Endothelial cell of hepatic sinusoid (primary cell): ENCODE measurements around the gene GPR34.
"Not testable (repeated sequence)": the region's sequence is repeated elsewhere in the genome, so short reads cannot be mapped to it uniquely, and the experiment has no call there.

Experiments
- in situ Hi-C: cut with HindIII; loops from 2 replicates; pipeline ENCODE4 v1.10.0; 2017; ENCODE audit warnings: low sequenced_read_pairs

The GPR34 gene

DNA sequence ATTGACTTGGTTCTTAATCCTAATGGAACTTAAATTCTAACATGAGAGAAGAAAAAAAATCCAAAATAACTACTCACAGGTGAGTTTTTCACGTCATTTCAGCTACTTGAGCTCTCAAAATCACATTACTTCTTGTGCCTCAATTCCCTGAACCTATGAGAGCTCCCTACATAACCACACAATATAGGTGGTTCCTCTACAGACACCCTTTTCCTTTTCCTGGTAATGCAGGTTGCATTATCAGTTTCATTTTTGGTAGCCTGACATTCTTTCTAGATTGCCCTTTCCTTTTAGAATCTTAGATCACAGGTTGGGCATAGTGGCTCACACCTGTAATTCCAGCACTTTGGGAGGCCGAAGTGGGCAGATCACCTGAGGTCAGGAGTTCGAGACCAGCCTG, 4.3 kb downstream of the GPR34 start:
- in situ Hi-C loops = no loop called here

DNA sequence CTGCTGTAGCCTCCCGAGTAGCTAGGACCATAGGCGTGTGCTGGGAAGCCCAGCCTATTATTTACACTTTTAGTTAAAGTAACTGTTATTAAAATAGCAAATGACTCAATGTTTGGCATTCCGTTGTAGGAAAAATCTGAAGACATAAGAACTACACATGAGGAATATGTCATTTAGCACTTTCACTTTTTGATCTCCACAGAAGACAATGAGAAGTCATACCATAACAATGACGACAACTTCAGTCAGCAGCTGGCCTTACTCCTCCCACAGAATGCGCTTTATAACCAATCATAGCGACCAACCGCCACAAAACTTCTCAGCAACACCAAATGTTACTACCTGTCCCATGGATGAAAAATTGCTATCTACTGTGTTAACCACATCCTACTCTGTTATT, 6.7 kb downstream of the GPR34 start:
- in situ Hi-C loops = no loop called here

DNA sequence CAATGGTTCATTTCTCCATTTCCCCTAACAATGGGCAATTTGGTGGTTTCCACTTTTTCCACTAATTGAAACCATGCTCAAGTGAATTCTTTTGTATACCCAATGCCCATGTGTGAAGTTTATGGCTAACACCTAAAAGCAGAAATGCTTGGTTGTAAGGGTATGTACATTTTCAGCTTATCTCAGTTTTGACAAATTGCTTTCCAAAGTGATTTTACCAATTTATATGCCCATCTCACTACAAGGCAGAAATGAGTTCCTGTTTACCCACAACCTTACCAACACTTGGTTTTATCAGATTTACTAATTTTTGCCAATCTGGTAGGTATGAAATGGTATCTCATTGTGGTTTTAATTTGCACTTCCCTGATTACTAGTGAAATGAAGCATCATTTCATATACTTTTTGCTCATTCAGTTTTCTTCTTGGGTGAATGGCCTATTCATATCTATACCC, 14.8 kb downstream of the GPR34 start:
- in situ Hi-C loops = no loop called here

DNA sequence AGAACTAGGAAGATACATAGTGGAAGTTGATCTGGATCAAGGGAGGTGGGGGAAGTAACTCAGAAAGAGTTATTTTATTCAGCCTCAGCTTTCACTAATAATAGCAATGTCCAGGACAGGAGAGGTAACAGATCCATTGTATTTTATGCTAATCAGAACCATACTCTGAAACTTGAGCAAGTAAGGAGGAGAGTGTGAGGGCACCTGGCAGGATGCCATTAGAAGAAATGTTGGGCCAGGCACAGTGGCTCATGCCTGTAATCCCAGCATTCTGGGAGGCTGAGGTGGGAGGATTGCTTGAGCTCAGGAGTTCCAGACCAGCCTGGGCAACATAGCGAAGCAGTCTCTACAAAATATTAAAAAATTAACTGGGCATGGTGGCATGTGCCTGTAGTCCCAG, 16.3 kb downstream of the GPR34 start:
- in situ Hi-C loops = no loop called here

DNA sequence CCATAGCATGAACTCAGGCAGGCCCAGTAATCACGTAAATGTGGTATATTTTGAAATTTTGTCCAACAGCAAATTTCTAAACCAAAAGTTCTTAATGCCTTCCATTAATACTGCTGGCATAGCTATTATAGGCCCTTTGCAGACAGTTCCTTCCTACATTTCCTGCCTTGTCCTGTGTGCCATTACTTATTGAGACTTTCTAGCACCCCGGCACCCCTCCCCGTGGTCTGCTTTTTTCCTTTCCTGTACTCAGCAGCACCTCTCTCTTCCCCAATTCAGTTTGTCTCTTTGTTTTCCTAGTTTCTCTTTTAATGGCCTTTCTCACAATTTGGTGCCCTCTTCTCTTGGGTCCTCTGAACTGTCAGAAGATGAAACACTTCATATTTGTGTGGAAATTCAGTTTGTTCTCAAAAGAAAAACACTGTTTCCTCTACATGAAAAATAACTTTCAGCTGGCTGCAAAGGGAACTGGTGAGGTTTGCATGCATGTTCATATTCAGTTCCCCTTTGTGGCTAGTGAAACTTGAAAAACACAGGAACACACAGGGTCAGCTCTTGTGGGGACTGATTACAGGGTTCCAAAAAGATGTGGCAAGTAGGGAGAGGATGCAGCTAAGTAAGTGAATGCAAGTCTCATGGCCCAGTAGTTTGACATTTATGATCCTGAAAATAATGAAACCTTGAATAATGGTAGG, 17.1 kb downstream of the GPR34 start:
- in situ Hi-C loops = no loop called here

DNA sequence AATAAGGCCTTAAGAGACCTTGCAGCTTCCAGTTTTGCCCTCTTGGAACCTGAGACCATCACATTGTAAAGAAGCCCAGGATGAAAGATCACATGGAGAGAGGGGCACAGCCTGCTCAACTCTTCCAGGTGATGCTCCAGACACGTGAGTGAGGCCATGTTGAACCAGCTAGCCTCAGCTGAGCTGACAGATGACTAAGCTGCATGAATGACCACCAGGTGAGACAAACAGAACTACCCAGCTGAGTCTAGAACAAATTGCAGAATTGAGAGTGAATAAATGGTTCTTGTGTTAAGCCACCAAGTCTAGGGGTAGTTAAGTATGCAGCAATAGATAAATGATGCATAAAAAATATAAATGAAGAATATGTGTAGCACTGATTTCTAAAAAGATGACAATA, 18.4 kb downstream of the GPR34 start:
- in situ Hi-C loops = no loop called here

DNA sequence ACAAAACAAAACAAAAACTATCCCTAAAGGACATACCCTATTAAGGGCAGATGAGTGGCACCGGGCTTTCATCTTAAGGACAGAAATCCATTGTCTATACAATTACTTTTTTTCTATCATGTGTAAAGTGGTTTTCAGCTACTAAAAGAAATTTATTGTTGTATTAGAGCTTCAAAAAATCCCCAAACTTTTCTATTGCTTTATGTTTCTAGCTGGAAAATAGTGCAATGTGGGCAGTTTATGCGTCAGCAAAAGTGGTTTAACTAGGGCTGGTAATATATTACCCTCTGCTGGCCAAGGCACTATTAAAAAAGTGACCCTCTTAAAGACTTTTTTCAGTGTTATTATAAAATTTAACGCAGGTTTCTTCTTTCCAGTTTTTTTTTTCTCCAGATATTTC, 19.7 kb downstream of the GPR34 start:
- in situ Hi-C loops = no loop called here

DNA sequence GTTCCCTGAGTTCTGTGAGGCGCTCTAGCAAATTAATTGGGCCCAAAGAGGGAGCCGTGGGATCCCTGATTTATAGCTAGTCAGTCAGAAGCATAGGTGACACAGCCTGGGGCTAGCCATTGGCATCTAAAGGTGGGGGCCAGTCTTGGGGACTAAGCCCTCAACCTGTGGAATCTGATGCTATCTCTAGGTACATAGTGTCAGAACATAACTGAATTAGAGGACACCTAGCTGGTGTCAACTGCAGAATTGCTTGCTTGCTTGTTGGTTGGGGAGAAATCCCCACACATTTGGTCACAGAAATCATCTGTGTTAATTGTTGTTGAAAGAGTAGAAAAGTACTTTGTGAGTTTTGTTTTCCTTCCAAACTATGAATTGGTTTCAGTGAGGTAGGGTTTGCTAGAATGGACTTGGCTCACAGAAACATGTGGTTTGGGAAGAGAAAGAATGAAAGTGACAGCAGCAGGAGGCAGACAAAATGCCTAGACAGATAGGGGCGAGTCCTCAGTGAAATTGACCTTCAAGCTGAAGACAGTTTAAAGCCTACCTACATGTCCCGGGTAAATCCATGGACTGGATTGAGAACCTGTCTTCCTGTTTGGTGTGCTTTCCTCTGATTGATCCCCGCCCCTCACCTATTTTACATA, 22.4 kb downstream of the GPR34 start:
- in situ Hi-C loops = no loop called here

DNA sequence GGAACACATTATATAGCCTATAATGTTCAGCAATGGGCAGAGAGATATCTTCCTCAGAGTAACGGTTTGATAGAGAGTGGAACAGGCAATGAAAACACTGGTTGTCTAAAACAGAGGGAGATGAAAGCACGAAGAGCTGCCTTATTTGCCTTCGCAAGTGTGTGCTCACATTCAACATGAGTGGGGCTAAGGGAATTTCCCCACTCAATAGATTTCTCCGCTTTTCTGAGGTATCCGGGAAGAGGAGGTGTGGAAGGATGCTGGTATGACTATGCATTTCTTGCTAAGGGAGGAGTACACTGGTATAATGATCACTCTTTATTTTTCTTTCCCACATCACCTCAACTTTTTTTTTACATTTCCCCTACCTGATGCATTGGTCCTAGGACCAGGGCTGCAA, 27.4 kb downstream of the GPR34 start:
- in situ Hi-C loops = no loop called here

DNA sequence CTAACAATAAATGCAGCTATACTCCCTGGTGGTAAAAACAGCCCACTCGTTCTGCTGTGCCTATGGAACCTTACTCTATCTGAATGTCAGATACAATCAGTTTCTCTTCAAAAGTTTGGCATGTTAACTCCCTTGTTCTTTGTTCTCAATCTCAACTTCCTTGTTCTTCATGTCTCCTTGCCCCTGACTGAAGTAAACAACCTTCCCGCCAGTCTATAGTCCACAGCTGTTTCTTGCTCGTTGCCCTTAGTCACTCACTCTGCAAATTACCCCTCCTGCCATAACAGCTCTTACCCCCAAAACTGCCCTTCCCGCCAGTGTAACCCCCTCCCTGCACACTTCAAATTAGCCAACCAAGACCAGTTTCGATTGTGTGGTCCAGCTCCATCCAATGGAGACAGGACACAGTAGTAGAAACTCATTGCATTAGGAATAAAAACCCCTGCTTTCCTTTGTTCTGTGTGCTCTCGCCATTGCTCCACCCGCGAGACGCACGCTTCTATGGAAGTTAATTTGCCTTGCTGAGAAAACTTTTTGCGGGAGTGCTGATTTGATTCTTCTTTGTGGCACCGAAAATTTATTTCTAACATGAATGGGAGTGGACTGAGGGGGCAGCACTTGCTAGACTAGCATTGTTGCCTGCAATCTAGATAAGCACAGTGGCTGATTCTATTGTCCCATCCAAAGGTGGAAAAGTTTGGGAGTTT, 28.1 kb downstream of the GPR34 start:
- in situ Hi-C loops = no loop called here

DNA sequence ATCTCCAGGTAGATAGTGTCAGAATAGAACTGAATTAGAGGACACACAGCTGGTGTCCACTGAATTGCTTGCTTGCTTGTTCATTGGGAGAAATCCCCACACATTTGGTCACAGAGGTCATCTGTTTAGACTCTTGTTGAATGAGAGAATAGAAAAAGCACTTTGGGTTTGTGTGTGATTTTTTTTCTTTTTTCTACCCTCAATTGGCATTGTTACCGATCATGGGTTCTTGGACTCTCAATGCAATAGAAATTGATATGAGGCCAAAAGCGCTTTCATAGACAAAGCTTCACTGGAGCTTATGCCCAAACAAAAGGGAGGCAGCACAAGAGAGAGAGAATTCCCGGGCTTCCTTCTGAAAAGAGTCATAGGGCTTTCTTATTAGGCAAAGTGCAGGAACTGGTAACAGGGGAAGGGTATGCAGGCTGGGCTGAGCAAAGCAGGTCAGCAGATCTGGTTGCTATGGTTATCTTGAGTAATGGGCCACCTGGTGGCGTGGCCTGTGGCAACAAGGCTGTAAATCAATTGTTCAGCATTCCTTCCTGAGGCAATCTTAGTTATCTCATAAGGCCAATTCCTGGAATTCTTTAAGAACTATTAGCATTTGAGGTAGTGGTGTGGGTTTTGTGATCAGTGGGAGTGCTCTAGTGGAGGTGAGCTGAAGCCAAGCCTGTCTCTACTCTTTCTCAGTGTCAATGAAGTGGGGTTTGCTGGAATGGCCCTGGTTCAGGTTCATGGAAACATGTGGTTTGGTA, 29.9 kb downstream of the GPR34 start:
- in situ Hi-C loops = no loop called here

DNA sequence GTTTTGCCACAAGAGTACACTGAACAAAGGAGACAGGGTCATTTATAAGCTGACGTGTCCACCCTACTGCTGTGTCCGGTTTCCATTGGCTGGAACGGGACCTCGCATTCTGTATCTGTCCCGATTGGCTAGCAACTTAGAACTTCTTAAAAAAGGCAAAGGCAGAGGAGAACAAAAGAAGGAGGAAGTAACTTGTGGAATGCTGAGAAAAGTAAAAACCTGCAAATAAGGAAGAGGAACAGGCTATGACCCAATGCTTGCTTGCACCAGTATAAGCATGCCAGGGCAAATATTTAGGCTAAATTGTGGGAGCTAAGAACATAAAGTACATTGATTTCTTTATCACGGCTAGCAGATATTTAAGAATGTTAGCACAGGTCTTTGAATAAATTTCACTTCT, 30.8 kb downstream of the GPR34 start:
- in situ Hi-C loops = not testable (repeated sequence)

DNA sequence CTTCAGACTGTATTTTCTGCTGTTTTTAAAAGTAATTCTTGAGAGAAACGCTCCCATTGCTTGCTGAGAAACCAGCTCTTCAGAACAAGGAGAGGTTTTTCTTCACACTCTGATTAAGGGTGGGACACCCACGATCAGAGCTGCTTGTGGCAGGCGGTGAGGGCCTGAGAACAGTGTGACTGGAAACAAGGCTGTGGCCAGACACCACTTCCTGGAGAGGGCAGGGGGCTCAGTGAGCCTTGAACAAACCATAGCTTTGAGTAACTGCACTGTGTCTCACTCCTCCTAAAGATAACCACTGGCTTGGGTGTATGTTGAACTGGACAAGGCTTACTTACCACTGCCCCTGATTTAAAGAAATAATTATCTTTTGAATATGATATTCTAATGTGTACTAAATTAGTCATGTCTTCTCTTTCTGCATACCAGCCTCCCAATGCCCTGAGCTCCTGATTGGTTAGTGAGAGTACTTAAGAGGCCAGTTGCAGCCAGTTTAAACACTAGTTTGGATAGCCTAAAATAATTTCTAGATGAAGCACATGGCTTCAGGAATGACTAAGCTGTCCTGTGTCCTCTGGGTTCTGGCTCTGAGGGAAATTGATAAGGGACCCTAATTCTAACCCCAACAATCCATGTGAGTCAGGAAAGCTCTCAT, 31.5 kb downstream of the GPR34 start:
- in situ Hi-C loops = no loop called here

DNA sequence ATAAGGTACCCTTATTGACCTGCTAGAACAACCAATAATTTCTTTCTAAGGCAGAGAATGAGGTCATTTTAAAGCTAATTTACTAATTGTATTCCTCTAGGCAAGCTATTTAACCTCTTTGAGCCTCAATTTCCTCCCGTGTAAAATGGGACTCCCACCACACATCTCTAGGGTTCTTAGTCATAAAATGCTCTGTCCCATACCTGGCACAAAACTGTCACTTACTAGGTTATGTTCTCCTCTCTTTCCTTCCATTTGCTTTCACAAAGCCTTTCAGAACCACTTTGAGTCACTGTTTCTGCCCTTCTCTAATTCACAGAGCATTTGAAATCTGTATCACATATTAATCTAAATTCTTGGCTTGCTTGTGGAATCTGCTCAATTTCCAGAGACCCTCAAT, 32.8 kb downstream of the GPR34 start:
- in situ Hi-C loops = no loop called here

DNA sequence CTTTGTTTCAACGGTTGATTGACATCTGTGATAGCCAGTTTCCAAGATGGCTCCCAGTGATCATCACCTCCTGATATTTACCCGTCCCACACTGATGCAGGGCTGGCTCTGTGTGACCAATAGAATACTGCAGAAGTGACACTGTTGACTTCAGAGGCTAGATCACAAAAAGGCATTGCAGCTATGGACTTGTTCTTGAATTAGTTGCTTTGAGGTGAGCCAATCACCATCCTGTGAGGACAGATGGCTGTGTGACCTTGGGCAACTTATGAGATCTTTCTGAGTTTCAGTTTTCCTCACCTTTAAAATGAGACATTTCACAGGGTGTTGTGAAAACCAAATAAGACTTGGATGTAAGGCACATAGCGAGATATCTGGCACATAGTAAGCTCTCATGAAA, 33.4 kb downstream of the GPR34 start:
- in situ Hi-C loops = no loop called here

DNA sequence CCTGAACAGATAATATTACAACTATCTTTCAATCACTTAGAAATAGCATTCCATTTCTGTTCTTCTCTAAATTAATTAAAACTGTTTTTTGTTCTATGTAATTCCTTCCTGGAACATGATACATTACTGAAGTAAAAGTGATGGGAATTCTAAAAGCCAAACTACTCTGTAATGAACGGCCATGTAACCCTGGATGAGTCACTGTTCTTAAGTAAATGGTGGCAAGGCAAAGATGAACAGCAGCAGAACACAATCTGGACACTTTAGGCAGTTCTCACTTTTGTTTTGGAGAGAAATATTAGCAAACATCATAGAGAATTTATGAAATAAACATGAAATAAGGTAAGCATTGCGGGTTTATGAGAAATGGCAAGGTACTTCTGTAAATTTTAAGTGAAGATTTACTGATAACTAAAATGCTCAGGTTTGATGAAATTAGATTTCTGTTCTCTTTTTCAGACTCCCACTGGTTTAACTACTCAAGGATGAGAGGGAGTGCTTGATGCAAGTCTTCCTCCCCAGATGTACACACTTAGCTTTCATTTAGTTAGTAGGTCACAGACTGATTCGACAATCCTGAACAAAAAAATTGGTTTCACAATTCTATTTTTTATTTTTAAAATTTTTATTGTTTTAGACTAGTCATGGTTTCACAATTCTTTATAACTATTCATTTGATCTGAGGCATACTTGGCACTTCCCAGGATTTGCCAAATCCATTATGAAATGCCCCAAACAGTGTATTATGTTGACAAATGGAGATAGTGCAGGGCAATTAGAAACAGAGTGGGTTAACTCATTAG, 34.2 kb downstream of the GPR34 start:
- in situ Hi-C loops = no loop called here

DNA sequence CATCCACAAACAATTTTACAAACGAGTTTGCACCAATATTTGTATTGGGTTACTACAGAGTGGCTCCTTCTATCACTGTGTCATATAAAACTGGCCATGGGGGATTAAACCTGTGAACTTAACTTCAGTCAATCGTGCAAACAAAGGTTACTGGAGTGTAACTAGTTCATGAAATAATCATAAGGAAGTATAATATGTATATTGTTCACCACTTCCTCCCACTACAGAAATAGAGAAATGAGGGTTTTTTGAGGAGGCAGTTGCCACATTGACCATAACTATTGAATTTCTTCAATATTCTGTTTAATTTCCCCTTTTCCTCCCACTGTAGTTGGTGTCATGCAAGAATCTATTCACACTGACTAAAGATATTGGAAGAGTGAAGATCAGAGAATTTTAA, 35.1 kb downstream of the GPR34 start, which contains the start of gene GPR82:
TSS of gene GPR82 (plus strand) at position 356 of the 400 bp plus-strand sequence. CDS start 2,846 bp downstream, outside the sequence.
- in situ Hi-C loops = no loop called here

DNA sequence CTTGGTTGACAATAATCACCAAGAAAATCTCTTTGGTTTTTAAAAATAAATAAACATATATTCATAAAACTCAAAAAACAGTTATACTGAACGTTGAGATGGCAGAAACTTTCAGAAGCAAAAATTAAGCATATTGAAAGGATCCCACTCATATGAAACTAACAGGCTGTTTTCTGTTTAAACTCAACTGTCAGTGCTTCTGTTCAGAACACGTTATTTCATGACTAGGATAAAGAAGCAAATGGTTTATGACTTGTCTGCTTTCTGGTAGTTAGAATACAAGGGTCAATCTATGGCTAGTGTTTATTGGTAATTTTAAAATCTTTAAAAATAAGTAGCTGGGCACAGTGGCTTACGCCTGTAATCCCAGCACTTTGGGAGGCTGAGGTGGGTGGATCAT, 39.4 kb downstream of the GPR34 start:
- in situ Hi-C loops = no loop called here

DNA sequence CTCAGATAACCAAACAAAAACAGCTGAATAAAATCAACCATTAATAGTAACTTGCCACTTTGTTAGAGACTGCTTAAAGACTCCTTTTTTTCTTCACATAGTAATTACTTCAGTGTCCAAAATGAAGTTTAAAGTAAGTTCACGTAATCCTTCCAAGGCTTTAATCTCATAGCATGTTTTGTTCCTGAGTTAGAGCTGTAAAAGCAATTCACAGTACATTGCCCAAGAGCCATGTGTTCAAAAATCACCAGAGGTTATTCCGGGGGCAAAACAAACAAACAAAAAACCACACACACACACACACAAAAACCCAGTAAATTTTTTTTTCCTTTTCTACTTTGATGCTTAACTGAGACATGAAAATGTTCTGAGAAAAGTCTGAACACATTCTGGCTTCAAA, 41.3 kb downstream of the GPR34 start:
- in situ Hi-C loops = no loop called here

DNA sequence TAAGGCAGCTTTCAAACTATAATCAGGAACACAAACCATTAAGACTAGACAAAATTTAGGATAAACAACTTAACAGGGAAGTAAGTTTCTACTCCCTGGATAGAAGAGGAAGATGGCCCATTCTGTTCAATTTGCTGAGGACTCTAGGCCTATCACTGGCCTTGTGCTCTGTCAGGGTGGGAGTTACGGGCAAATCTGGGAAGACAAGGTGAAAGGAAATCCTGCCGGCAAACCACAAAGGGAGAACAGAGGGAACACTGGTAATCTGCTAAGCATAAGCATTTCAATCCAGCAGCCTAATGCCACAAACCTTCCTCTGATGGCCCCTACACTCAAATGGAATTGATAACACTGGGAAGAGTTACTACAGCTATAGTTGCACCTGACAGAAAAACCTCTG, 43.5 kb downstream of the GPR34 start:
- in situ Hi-C loops = no loop called here
